Measurements from ENCODE around the gene OCA2. TPM values are rescaled to one million over a fixed set of nuclear protein-coding genes. Genes with fewer than 3 reads are reported as not detected.

OCA2 gene
- total and polyA plus RNA-seq, 2 of the 13 experiments (the other 11 are each of a cell fraction or from before 2014, with no cell fraction given), result 0.02 to 0.05 TPM

DNA sequence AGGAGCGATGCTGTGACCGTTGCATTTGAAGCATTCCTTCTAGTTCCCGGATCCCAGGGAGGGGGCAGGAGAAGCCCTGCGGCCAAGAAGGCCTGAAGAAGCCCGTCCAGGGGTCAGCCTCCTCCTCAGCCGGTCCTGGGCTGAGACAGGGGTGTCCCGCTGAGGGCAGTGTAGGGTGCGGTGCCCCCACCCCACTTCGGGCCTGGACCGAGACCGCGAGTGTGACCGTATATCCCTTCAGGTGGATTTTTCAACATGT, 2.8 kb downstream of the OCA2 start:
- intact Hi-C loops (cut with micrococcal nuclease; ENCODE audit: unreplicated experiment), result no loop called here
- ATAC-seq (no peak), FAIRE-seq (no peak), DNase-seq (ENCODE audit: low spot score) (no peak)
- H3K9me3 ChIP-seq (ENCODE audit: low read length), result peaks cover 6% of the 10 kb centered on the region; the same call in 1 of the 2 replicates
- ChIA-PET CTCF (ENCODE audit: low intra/inter-chr PET ratio, low total read pairs) (no interaction called here), POLR2A (no interaction called here)
- H3K27ac ChIP-seq (ENCODE audit: extremely low read length, insufficient read depth, low read length), result no peak overlapping the region
- no peak for TF ChIP-seq E2F5 (CRISPR knock-in tag; conservative IDR thresholded peaks at IDR 0.05)
- TF ChIP-seq ZFY (CRISPR knock-in tag; IDR thresholded peaks at IDR 0.05), result 0 out of 2 replicates have a peak, but pooled peaks have one; percentile 1
- 0 out of 2 replicates have a peak, but pooled peaks have one; percentile 19 for TF ChIP-seq ZFX (CRISPR knock-in tag; IDR thresholded peaks at IDR 0.05; ENCODE audit: low read depth)
- H3K9ac ChIP-seq (ENCODE audit: insufficient read depth, low read depth, low read length), result no peak overlapping the region
- H3K4me3 ChIP-seq (replicated peaks in 1 of 3; ENCODE audit: insufficient read depth in 1 of 3, low read depth in 2 of 3, low read length in 3 of 3), result peak overlapping the region; percentile 56 to 74 (median 60); a peak in 5 of 6 replicates
- H3K36me3 ChIP-seq (replicated peaks in 1 of 2; ENCODE audit: control insufficient read depth in 1 of 2, insufficient read depth in 2 of 2, low read length in 2 of 2), result no peaks in the 10 kb centered on the region
- H3K79me2 ChIP-seq (ENCODE audit: insufficient read depth, low read length), result no peaks in the 10 kb centered on the region
- no TSS peak for BruUV-seq (replicated peaks)
- no peaks in the 10 kb centered on the region for H4K20me1 ChIP-seq (ENCODE audit: insufficient read depth, low read length)
- no peak overlapping the region for H2AFZ ChIP-seq (ENCODE audit: low read length)
- WGBS (ENCODE audit: low lambda C conversion rate), result no CpG with 5 or more reads among the region's 13 CpGs
- H3K4me2 ChIP-seq (ENCODE audit: low read depth, low read length), result peak overlapping the region; percentile 98
- peaks cover 37% of the 10 kb centered on the region for H3K4me1 ChIP-seq (ENCODE audit: insufficient read depth, low read length)
- in situ Hi-C loops (cut with HindIII; ENCODE audit: extremely low pct_ligation_motif_present, low pct_unique_long_range_greater_than_20kb), result no loop called here
- peaks cover 10 to 71% of the 10 kb centered on the region in 2 experiments; a peak in 4 of 5 replicates for H3K27me3 ChIP-seq (ENCODE audit: control insufficient read depth in 1 of 2, insufficient read depth in 2 of 2, low read length in 2 of 2)

- peak overlapping the region; percentile 98 for H3K4me2 ChIP-seq (ENCODE audit: low read depth, low read length)
- no peak for DNase-seq (ENCODE audit: low spot score)
- BruUV-seq (replicated peaks), result no TSS peak
- CTCF ChIA-PET (ENCODE audit: low intra/inter-chr PET ratio, low total read pairs), result no interaction called here
- WGBS (ENCODE audit: low lambda C conversion rate), result 66% methylated on average over 19 of the region's 76 CpGs
- H3K4me1 ChIP-seq (ENCODE audit: insufficient read depth, low read length), result peaks cover 36% of the 10 kb centered on the region
- no peak for FAIRE-seq
- no peaks in the 10 kb centered on the region for H3K79me2 ChIP-seq (ENCODE audit: insufficient read depth, low read length)
- H3K9ac ChIP-seq (ENCODE audit: insufficient read depth, low read depth, low read length), result no peak overlapping the region
- H3K4me3 ChIP-seq (replicated peaks in 1 of 3; ENCODE audit: insufficient read depth in 1 of 3, low read depth in 2 of 3, low read length in 3 of 3), result peak overlapping the region; percentile 14 to 74 (median 60); a peak in 4 of 6 replicates
- POLR2A ChIA-PET, result no interaction called here
- intact Hi-C loops (cut with micrococcal nuclease; ENCODE audit: unreplicated experiment), result no loop called here
- no peaks in the 10 kb centered on the region for H4K20me1 ChIP-seq (ENCODE audit: insufficient read depth, low read length)
- ATAC-seq, result peak; percentile 2; the same call in 1 of the 3 replicates
- no peak overlapping the region for H2AFZ ChIP-seq (ENCODE audit: low read length)
- H3K36me3 ChIP-seq (replicated peaks in 1 of 2; ENCODE audit: control insufficient read depth in 1 of 2, insufficient read depth in 2 of 2, low read length in 2 of 2), result no peaks in the 10 kb centered on the region
- peaks cover 8% of the 10 kb centered on the region; the same call in 1 of the 2 replicates for H3K9me3 ChIP-seq (ENCODE audit: low read length)
- peaks cover 10 to 57% of the 10 kb centered on the region in 2 experiments; a peak in 4 of 5 replicates for H3K27me3 ChIP-seq (ENCODE audit: control insufficient read depth in 1 of 2, insufficient read depth in 2 of 2, low read length in 2 of 2)
- H3K27ac ChIP-seq (ENCODE audit: extremely low read length, insufficient read depth, low read length), result no peak overlapping the region
- in situ Hi-C loops (cut with HindIII; ENCODE audit: extremely low pct_ligation_motif_present, low pct_unique_long_range_greater_than_20kb), result no loop called here
- TF ChIP-seq ZNF891 (CRISPR knock-in tag; IDR thresholded peaks at IDR 0.05) (no peak), ZFY (CRISPR knock-in tag; IDR thresholded peaks at IDR 0.05) (peak; percentile 6; the same call in 1 of the 2 replicates), SNAPC2 (CRISPR knock-in tag; IDR thresholded peaks at IDR 0.05) (no peak), ZNF687 (CRISPR knock-in tag; IDR thresholded peaks at IDR 0.05) (peak; percentile 37; the same call in 1 of the 2 replicates), DNMT3B (CRISPR knock-in tag; conservative IDR thresholded peaks at IDR 0.05) (no peak)
- TF ChIP-seq, protein P1, sequence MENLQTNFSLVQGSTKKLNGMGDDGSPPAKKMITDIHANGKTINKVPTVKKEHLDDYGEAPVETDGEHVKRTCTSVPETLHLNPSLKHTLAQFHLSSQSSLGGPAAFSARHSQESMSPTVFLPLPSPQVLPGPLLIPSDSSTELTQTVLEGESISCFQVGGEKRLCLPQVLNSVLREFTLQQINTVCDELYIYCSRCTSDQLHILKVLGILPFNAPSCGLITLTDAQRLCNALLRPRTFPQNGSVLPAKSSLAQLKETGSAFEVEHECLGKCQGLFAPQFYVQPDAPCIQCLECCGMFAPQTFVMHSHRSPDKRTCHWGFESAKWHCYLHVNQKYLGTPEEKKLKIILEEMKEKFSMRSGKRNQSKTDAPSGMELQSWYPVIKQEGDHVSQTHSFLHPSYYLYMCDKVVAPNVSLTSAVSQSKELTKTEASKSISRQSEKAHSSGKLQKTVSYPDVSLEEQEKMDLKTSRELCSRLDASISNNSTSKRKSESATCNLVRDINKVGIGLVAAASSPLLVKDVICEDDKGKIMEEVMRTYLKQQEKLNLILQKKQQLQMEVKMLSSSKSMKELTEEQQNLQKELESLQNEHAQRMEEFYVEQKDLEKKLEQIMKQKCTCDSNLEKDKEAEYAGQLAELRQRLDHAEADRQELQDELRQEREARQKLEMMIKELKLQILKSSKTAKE (CRISPR knock-in tag; IDR thresholded peaks at IDR 0.05; ENCODE audit: borderline replicate concordance), result no peak
These were observed 4.2 kb downstream of the OCA2 start for GRCh38 chr15:28094732-28095521.

Data from HepG2 (cell line).